Measurements from ENCODE around the gene ARPP19.

GRCh38 chr15:52584414-52584813 is 15.6 kb upstream of the ARPP19 start:
- TF ChIP-seq, protein P1, sequence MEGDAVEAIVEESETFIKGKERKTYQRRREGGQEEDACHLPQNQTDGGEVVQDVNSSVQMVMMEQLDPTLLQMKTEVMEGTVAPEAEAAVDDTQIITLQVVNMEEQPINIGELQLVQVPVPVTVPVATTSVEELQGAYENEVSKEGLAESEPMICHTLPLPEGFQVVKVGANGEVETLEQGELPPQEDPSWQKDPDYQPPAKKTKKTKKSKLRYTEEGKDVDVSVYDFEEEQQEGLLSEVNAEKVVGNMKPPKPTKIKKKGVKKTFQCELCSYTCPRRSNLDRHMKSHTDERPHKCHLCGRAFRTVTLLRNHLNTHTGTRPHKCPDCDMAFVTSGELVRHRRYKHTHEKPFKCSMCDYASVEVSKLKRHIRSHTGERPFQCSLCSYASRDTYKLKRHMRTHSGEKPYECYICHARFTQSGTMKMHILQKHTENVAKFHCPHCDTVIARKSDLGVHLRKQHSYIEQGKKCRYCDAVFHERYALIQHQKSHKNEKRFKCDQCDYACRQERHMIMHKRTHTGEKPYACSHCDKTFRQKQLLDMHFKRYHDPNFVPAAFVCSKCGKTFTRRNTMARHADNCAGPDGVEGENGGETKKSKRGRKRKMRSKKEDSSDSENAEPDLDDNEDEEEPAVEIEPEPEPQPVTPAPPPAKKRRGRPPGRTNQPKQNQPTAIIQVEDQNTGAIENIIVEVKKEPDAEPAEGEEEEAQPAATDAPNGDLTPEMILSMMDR (conservative IDR thresholded peaks at IDR 0.05; ENCODE audit: low read length), result no peak
- no peak for TF ChIP-seq EZH2phosphoT487 (IDR thresholded peaks at IDR 0.05; ENCODE audit: borderline replicate concordance, low read depth, low read length)
